Thyroid gland (tissue), 4 donors: ENCODE results near the gene TTLL13.

Experiments used
- CTCF ChIP-seq, 6 experiments: fragments of 200-600 bp in 3 of 6; fragments of 450-650 bp in 3 of 6; sonication (generic) in 3 of 6; IDR thresholded peaks; one replicate each; pipeline ENCODE4 v1.5.1; 2016 to 2019; ENCODE audit warnings: antibody characterized with exemption in 6 of 6, mild to moderate bottlenecking in 2 of 6, inconsistent platforms in 1 of 6, moderate library complexity in 1 of 6
- POLR2A ChIP-seq, 2 donors: fragments of 450-650 bp; IDR thresholded peaks; one replicate each; pipeline ENCODE4 v1.6.1; 2017; ENCODE audit warnings: antibody characterized with exemption in 2 of 2, mild to moderate bottlenecking in 2 of 2, moderate library complexity in 1 of 2

DNA sequence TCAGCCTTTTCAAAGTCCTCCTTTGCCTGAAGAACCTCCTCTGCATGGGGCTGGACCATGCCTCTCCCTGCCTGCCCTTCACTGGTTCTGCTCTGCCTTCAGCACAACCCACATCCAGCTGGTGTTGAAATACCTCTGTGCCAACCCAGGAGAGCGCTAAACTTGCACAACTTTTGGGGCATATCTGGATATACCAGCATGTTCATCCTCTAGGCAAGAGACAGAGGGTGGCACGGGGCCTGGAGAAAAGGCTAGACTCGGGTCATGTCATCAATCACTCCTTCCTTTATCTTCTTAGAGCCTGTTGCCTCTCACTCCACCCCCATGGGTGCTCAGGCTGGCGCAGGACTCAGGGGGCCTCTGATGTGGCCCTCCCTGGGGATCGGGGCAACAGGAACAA, 43.5 kb upstream of the TTLL13 start:
- no peak for TF ChIP-seq CTCF (IDR thresholded peaks at IDR 0.05)
- no peak for TF ChIP-seq POLR2A (IDR thresholded peaks at IDR 0.05)
